Upper lobe of left lung (tissue), 4 donors: ENCODE data around the gene CACNA1D.

ENCODE experiments used
- CTCF ChIP-seq, 6 experiments: fragments of 450-650 bp in 4 of 6; fragments of 200-600 bp in 2 of 6; sonication (generic) in 2 of 6; IDR thresholded peaks; one replicate each; pipeline ENCODE4 v1.5.1; 2016 to 2019; ENCODE audit warnings: antibody characterized with exemption in 6 of 6
- POLR2A ChIP-seq, 4 donors: fragments of 450-650 bp; IDR thresholded peaks; one replicate each; pipeline ENCODE4 v1.5.1; 2016 to 2017; ENCODE audit warnings: antibody characterized with exemption in 4 of 4, mild to moderate bottlenecking in 2 of 4
- POLR2AphosphoS5 ChIP-seq, 2 donors: sonication (generic); formaldehyde crosslinking; IDR thresholded peaks; one replicate each; pipeline ENCODE4 v1.5.1; 2017; ENCODE audit warnings: antibody characterized with exemption in 2 of 2

- no peak for TF ChIP-seq POLR2A (IDR thresholded peaks at IDR 0.05)
- TF ChIP-seq POLR2AphosphoS5 (IDR thresholded peaks at IDR 0.05) = no peak
- no peak for TF ChIP-seq CTCF (IDR thresholded peaks at IDR 0.05)
Observed at GRCh38 chr3:53612508-53612907, 118.1 kb downstream of the CACNA1D start.
